ENCODE results near the gene TNIK.
"Not testable (repeated sequence)": the region's sequence is repeated elsewhere in the genome, so short reads cannot be mapped to it uniquely, and the experiment has no call there.

Gene TNIK

DNA sequence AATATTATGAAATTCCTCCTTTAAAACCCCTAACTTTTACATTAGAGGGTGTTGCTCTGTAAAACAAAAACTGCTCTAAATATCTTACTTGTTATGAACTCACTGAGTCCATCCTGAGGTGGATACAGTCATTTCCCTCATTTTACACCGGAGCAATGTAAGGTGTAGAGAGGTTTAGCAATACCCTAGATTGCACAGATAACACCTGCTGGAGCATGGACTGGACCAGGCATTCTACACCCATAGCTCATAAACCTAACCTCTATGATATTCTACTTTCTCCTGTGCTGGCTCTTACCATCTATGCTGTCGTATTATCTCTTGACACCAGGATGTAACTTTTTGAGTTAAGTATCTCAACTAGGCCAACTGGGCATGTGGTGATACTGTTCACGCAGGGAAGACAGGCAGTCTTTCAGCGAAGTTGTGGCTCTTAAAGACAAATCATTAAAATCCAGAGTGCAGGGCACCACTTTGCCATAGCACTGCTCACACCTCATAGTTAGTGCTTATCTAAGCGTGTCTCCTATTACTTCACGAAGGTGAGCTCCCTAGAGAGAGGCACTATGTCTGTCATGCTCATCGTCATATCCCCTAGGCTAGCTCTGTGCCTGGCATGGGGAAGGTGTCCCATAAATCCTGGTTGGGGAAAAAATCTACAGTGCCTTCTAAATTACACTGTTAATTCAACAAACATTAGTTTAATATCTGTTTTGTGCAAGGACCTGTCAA is 333.6 kb downstream of the TNIK start:
- DNase-seq (ENCODE audit: low read depth) = no peak

DNA sequence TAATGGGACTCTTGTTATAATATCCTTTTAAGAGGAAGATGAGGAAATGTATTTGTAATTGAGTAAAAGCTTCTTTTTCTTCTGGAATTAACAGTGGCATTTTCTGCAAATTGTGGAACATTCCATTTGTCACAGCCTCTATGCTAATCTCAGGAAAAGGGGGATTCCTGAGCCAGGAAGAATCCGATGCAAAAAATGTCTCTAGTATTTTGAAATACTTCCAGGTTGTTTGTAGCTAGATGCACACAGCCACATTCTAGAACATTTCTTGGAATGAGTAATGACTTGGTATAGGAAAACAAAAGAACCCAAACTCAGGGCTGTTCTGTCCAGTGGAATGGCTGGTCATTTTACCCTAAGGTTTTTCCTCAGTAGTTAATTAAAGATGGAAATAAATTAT is 335.2 kb downstream of the TNIK start:
- DNase-seq (ENCODE audit: low read depth) = no peak

DNA sequence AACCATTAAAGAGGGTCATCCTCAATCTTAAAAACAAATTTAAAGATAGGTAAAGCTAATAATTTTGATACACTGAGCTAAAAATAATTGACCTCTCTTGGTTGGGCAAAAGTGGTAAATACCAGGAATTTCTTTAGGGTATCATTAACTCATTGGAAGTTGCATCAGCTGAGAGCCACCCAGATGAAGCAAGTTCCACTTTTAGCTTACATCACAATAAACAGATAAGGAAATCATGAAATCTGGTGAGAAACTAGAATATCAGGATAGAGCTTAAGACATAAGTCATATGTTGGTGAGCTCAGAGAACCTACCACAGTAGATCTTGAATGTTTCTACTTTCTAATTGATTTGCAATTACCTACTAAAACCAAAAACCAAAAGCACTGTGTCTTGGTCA is 336.3 kb downstream of the TNIK start:
- no peak for DNase-seq (ENCODE audit: low read depth)

DNA sequence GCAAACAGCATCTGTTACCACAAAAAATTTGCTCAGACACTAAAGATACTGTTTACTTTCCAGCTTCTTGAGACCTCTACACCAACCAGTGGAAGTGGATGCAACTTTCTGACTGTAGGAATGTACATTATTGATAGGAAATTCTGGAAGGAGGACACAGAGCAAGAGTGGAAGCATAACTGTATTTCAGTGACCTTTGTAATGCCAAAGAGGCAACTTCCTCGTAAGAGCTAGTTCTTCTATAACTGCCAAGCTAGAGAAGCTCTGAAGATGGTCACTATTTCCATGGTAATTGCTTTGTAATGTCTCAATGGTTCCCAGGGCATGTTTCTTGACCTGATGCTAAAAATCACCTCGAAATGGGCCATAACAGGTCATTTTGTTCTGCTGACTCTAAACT is 337.3 kb downstream of the TNIK start:
- DNase-seq (ENCODE audit: low read depth) = no peak

DNA sequence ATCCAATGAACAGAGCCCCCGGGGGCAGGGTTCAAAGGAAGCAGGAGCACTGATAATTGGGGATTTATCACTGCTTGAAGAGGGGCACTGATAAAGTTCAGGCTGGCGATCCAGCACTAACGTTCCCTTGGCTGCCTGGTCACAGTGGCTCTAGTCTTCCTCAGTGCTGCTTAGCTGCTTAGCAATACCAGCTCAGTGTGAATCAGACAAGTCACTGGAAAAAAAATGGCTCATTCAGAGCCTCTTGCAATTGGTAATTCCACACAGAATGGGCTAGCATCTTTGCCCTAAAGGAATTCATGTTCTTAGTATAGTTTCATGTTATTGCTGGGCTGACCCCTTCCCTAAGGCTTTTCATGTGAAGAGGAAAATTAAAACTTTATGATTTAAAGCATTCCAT is 338.0 kb downstream of the TNIK start:
- DNase-seq (ENCODE audit: low read depth) = no peak

DNA sequence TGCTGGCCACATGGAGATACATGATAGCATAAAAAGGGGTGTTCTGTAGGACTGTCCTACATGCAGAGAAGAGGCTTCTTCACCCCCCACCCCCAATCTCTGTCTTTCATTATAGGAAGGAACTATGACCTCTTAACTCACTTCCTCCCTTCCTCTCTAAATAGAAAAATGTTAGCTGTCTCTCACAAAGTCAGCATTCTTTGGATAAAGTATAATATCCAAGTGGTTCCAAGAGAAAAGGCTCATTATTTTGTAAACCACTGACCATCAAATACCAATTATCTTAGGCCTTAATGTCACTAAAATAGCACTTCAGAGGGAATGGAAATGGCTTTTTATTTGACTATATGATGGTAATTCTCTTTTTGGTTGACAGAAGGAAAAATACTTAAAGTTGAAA is 338.4 kb downstream of the TNIK start:
- no peak for DNase-seq (ENCODE audit: low read depth)

DNA sequence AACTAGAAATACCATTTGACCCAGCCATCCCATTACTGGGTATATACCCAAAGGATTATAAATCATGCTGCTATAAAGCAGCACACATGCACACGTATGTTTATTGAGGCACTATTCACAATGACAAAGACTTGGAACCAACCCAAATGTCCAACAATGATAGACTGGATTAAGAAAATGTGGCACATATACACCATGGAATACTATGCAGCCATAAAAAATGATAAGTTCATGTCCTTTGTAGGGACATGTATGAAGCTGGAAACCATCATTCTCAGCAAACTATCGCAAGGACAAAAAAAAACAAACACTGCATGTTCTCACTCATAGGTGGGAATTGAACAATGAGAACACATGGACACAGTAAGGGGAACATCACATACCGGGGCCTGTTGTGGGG is 340.8 kb downstream of the TNIK start:
- not testable (repeated sequence) for DNase-seq (ENCODE audit: low read depth)

DNA sequence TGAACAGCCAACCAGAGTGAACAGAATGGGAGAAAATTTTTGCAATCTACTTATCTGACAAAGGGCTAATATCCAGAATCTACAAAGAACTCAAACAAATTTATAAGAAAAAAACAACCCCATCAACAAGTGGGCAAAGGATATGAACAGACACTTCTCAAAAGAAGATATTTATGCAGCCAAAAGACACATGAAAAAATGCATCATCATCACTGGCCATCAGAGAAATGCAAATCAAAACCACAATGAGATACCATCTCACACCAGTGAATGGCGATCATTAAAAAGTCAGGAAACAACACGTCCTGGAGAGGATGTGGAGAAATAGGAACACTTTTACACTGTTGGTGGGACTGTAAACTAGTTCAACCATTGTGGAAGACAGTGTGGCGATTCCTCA is 341.2 kb downstream of the TNIK start:
- not testable (repeated sequence) for DNase-seq (ENCODE audit: low read depth)

DNA sequence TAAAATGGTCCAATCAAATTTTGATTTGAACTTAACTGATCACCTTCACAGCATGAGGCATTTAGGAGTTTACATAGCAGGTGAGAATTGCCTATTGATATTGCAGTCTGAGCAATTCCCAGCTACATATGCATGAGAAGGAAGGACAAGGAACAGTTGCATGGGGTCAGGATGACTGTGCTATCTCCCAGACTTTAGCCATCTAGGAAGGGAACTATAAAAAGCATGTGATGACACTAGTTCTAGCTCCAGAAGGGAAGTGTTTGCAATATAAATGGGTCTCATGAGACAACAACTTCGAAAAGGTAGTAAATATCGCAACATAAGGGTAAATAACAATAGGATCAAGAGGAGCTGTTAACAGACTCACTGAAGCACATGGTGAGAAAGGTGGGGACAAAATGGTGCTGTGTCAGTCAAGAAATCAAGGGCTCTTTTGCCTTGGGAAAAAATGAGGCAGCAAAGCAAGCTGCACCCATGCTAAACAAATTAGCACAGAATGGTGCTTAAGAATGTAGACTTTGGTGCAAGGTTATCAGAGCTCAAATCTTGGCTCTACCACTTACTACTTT is 343.3 kb downstream of the TNIK start:
- DNase-seq (ENCODE audit: low read depth) = no peak

DNA sequence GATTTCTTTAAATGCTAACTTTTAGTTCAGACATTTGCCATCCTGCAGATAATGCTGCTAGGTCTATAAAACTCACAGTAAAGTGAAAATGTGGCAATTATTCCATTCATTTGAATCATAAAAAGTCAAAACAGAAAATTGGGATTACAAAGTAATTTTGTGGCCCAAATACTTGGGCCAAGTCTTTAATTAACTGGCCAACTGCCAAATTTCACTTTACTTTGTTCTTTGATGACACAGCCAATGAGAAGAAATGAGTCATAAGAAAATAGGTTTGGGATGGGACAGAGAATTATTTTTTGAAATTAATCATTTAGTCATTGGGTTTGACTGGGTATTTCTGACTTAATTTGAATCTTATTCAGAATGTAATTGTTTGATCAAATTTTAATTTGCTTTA is 343.8 kb downstream of the TNIK start:
- DNase-seq (ENCODE audit: low read depth) = no peak

DNA sequence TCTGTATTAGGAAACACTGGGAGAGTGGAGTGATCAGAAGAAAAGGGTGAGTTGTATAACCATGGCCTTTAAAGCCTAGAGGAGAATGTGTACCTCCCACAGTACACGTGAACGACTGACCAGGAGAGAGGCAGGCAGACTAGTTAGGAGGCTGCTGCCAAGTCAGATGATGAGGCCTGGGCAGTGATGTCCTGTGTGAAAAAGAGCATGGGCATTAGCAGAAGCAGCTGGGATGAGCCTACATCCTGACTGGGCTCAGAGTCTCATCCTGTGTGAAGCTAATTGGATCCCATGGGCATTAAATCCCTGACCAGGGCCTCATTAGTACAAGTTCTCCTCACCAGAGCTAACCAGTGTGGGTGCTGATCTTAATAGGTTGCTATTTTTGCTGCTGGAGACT is 344.5 kb downstream of the TNIK start:
- DNase-seq (ENCODE audit: low read depth) = no peak

DNA sequence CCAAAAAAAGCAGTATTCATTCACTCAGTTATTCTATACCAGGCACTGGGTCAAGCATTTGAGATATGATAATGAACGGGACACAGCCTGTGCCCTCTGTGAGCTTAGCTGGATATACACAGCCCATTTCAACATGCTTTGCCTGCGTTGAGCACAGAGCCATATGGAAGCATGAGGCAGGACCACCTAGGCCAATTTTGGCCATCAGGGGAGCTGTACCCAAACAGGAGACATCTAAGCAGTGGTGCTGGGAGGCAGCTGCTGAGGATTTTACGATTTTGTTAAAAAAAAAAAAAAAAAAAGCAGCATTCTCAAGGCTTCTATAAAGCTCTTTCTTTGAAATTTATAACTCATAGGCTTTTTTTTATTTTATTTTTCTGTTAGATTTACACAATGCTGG is 346.5 kb downstream of the TNIK start:
- DNase-seq (ENCODE audit: low read depth) = no peak

DNA sequence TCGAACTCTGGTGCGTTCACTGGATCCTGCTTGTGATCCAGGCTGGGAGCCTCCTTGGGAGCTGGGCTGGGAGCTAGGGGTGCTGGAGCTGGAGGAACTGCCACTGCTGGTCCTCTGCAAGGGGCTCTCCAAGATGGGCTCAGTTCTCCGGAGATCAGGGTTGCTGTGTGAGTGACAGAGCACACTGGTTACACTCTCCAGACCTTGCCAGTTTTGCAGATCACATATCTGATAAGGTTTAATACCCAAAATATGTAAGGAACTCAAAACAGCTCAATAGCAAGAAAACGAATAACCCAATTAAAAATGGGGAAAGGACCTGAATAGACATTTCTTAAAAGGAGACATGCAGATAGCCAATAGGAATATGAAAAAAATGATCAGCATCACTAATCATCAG is 349.5 kb downstream of the TNIK start:
- DNase-seq (ENCODE audit: low read depth) = no peak

DNA sequence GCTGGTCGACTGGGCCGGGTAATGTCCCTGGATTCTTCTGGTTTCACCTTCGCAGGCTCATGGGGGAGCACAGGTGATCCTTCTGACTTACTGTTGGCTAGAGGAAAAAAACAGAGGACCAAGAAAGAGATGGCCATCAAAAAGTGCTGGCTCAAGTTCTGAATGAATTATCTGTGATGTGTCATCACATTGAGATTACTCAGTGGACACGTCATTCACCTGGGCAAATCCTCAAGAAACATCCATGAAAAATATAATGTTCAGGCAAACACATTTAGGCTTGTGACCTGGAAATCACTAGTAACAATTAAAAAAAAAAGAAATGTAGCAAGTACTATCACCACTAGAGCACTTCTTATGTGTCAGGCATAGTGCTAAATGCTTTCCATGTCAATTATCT is 352.1 kb downstream of the TNIK start:
- no peak for DNase-seq (ENCODE audit: low read depth)

DNA sequence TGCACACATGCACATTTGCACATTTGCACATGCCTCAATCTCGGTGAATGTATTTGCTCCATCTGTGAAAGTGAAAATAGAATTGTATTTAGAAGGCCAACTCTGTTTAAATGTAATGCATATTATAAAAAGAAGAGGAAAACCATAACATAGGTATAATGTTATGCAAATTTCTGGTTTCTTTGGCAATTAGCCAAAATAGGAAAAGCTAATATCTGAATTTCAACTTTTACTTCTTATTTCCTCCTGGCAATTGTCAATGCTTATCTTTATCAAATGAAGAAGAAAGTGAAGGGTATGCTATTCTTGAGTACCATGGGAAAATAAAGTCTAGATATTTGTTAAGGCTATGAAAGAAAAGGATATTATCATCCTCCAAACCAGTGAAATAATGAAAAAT is 357.0 kb downstream of the TNIK start:
- no peak for DNase-seq (ENCODE audit: low read depth)

DNA sequence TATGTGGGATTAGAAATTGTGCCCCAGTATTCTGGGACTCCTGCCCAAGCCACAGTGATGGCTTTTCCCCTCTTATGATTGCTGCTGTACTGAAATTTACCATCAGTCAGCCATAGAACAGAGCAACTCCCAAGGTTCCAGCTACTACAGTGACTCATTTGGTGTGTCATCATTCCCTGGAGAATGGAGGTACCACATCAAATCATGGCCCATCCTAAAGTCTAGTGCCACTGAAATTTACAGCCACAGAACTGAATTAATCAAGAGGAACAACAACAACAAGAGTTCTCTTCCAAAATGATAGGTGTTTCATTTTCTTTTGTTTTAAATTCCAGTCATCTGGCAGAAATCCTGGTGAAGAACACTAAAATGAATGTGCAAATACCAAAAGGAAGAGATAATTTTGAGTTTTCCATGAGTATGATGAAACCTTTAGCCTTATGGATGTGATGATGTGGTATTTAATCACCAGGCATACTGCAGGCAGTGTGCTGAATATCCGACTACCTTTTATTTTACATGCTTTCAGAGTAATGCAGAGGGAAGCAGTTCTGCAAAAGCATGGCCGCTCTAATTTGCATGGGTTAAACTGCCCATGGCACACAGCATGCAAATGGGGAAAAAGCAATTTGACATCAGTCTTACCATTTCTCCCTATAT is 358.1 kb downstream of the TNIK start:
- no peak for DNase-seq (ENCODE audit: low read depth)

DNA sequence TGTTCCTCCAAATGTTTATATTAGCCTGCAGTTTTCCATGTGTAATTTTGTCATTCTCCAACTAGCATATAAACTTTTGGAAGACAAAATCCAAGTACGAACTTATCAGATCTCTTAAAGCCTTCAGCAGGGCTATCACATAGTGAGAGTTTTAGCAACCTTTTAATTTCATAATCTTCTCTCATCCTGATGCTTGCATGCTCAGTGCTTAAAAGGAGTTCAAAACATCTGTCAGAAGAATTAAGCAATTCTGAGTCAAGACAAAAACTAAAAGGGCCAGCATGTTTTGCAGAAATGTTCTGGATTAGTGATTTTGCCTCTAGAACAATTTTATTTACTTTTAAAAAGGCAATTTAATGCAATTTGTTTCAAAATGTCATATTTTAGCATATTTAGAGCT is 360.3 kb downstream of the TNIK start:
- no peak for DNase-seq (ENCODE audit: low read depth)

DNA sequence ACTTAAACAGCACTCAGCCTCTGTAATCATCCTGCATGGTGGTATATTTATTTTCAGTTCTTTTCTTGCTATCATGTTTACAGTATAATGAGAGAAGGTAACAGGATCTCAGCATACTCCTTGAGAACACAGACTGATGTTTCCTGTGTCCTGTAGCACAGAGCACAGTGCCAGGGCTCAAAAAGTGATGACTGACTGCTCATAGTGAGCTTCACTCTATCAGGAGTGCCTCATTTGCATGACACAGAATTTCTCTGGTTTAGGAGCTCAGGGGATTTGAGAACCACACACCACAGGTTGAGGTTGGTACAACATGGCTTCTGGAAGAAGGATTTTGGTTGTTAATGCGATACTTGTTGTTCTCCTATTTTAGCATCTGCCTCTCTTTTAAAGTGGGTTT is 365.1 kb downstream of the TNIK start:
- DNase-seq (ENCODE audit: low read depth) = no peak

DNA sequence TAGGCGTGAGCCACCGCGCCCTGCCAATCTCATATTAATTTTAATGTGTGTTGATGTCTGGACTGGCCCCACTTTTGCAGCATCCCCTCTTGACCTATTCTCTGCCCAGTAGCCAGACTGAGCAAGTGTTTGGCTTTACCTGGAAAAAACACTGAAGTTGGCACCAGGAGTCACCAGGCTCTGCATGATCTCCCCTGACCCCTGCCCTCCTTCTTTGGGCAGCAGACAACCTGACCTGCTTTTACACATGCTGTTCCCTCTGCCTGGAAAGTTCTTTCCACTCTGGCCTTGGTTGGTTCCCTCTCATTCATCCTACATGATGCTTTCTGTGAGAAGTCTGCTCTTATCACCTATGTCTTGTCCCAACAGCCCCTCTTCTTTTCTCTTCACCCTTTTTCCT is 365.8 kb downstream of the TNIK start:
- no peak for DNase-seq (ENCODE audit: low read depth)

DNA sequence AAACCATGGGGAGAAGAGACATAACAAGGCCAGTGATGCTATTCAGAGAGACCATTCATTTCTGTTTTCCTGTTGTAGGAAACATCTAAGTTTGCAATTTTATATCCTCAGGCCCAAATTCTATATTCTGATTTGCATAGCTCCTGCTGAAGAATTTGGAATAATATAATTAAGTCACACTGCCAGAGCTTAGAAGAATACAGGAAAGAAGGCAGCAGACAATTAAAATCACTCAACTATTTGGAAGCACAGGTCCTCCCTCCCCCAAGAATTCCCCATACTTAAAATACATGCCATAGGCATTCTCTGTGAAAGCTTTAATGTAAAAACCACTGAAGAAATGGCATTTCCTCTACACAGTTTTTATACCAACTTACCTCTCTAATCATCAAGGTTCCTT is 366.7 kb downstream of the TNIK start:
- no peak for DNase-seq (ENCODE audit: low read depth)

DNA sequence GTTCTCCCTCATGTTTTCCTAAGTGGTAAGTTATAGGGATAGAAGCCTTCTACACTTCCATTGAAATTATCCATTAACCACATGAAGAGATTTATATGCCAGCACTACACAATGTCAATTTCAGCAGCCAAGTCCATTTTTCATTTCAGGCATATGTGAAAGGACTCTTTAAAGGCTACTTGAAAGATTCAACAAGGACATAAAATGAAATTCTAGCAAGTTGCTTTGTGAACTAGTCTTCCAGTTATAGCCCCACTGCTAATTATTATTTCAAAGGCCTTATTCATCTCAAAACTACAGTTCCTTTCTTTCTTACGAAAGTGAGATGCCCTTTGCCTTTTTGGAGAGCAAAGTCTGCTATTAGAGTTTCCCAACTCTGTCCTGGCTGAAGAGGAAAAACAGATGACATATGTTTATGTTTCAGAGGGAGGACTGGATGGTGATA is 367.7 kb downstream of the TNIK start:
- no peak for DNase-seq (ENCODE audit: low read depth)

DNA sequence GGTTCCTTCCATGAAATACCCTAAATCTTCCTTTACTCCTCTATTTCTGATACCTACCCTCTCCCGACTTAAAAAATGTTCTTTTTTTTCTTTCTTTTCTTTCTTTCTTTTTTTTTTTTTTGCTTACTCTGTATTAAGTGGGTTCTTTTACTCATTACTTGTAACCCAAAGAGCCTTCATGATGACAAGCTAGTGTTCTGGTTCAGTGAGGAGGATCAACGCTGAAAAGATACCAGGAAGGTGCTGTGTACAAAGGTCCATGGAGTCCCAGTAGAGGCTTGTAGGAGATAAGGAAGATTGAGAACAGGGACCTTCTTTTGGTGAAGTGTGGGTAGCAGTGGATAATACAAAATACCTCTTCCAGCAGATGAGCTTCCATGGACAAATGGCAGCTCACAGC is 369.9 kb downstream of the TNIK start:
- DNase-seq (ENCODE audit: low read depth) = no peak

DNA sequence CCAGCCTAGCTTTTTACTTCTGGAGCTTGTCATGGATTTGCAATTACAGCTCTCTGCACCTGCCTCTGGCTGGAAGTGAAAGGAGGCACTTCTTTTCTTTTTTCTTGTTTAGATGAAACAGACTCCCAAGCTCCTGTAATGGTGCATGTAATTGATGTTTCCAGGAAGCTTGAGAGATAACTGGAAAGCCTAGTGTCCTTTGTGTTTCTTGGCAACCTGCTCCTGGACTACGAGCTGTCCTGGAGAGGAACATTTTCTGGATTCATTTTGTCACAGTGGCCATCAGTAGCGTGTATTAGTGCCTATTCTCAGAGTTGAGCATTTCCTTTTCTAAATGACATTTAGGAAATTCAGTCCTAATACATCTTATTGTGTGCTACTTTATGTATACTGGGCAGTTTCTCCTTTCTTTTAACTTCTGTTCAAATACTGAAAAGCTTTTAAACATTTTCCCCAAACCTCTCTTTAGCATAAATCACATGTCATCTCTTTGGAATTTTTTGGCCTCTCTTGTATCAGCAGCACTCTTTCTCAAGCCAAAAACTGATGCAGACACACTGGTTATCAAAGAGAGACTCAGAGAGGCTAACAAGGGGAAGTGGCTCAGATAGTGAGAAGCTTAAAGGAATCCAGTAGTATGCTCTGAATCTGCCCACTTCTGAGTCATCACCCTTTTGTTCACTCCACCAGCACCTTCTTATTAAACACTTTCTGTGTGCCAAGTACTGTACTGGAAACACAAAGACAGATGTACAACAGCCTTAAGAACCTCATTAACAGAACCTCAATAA is 371.0 kb downstream of the TNIK start:
- no peak for DNase-seq (ENCODE audit: low read depth)

All from stimulated activated CD8-positive, alpha-beta memory T cell treated with anti-CD3 and anti-CD28 coated beads, Interleukin-12 subunit alpha, Interleukin-12 subunit beta, amount 100 ng/mL, for 1 hour (primary cell).